SK-N-SH (cell line): ENCODE data around the gene TCFL5. TPM values are rescaled to one million over a fixed set of nuclear protein-coding genes. Genes with fewer than 3 reads are reported as not detected.
A peak's percentile ranks its signal among the peaks of the same experiment; 100 is the strongest.

ENCODE experiments used
- CTCF ChIA-PET: fragments of 300-600, 350-600 bp; formaldehyde crosslinking; extraction: SDS; loops from one replicate; lab custom pipeline; 2021; lab: Yijun Ruan, JAX
- POLR2A ChIA-PET: fragments of 350-600 bp; sonication (Branson Sonifier 250); formaldehyde crosslinking; extraction: SDS; loops from one replicate; lab custom pipeline; 2020; ENCODE audit warnings: antibody characterized with exemption, inconsistent platforms; lab: Yijun Ruan, JAX
- DNase-seq: peaks from one replicate; pipeline ENCODE4 v3.0.0; 2012
- H2AFZ ChIP-seq: fragments of 200-600 bp; sonication (generic); 2 replicates; pipeline ENCODE4 v1.8.1; 2016; ENCODE audit warnings: antibody characterized with exemption, mild to moderate bottlenecking, low read depth
- H3F3A ChIP-seq: fragments of 200-600 bp; sonication (generic); replicated peaks from 2 replicates; pipeline ENCODE3; 2016; ENCODE audit warnings: antibody characterized with exemption, mild to moderate bottlenecking; ENCODE audit not compliant: insufficient read depth
- H3K27ac ChIP-seq, 2 experiments: fragments of 200-500 bp in 1 of 2; fragments of 200-600 bp in 1 of 2; sonication (Bioruptor generic) in 1 of 2; sonication (generic), shearing (Covaris generic) in 1 of 2; 2 replicates each; pipeline versions ENCODE4 v1.5.1 to v1.6.1; 2014 to 2016; ENCODE audit warnings: low read depth in 2 of 2, inconsistent platforms in 1 of 2, low read length in 1 of 2, mild to moderate bottlenecking in 1 of 2, mixed read lengths in 1 of 2
- H3K27me3 ChIP-seq: fragments of 200-600 bp; sonication (generic), shearing (Covaris generic); 2 replicates; pipeline ENCODE4 v1.6.1; 2016; ENCODE audit warnings: mixed run types; ENCODE audit not compliant: insufficient read depth
- H3K36me3 ChIP-seq, 2 experiments: fragments of 200-500 bp in 1 of 2; fragments of 200-600 bp in 1 of 2; sonication (Bioruptor generic) in 1 of 2; sonication (generic) in 1 of 2; replicated peaks in 1 of 2; 2 replicates each; pipeline versions ENCODE3 to v1.5.1; 2014 to 2016; ENCODE audit warnings: low read length in 1 of 2, mild to moderate bottlenecking in 1 of 2; ENCODE audit not compliant: insufficient read depth in 2 of 2, control insufficient read depth in 1 of 2
- H3K4me1 ChIP-seq, 2 experiments: fragments of 200-500 bp in 1 of 2; fragments of 200-600 bp in 1 of 2; sonication (Bioruptor generic) in 1 of 2; sonication (generic), shearing (Covaris generic) in 1 of 2; 2 replicates each; pipeline versions ENCODE4 v1.5.1 to v1.6.1; 2014 to 2016; ENCODE audit warnings: low read depth in 1 of 2, low read length in 1 of 2, mixed run types in 1 of 2; ENCODE audit not compliant: insufficient read depth in 2 of 2, control insufficient read depth in 1 of 2
- H3K4me2 ChIP-seq: fragments of 200-600 bp; sonication (generic), shearing (Covaris generic); 2 replicates; pipeline ENCODE4 v1.6.1; 2017; ENCODE audit warnings: mixed run types
- H3K4me3 ChIP-seq, 2 experiments: fragments of 200-500 bp in 1 of 2; fragments of 200-600 bp in 1 of 2; sonication (Bioruptor generic) in 1 of 2; sonication (generic), shearing (Covaris generic) in 1 of 2; 2 replicates each; pipeline versions ENCODE4 v1.5.1 to v1.8.1; 2014 to 2016; ENCODE audit warnings: low read depth in 2 of 2, inconsistent platforms in 1 of 2, low read length in 1 of 2, mild to moderate bottlenecking in 1 of 2, mixed read lengths in 1 of 2, moderate library complexity in 1 of 2
- H3K79me2 ChIP-seq: fragments of 200-600 bp; sonication (generic); 2 replicates; pipeline ENCODE4 v1.8.1; 2017; ENCODE audit warnings: mild to moderate bottlenecking; ENCODE audit not compliant: insufficient read depth
- H3K9ac ChIP-seq: fragments of 200-600 bp; sonication (generic); 2 replicates; pipeline ENCODE4 v1.6.1; 2017; ENCODE audit warnings: mixed run types
- H3K9me2 ChIP-seq: fragments of 200-600 bp; sonication (generic); 2 replicates; pipeline ENCODE4 v1.6.1; 2017; ENCODE audit warnings: mixed run types
- H3K9me3 ChIP-seq: fragments of 200-600 bp; sonication (generic); 2 replicates; pipeline ENCODE4 v1.6.1; 2017; ENCODE audit warnings: mixed run types, mild to moderate bottlenecking, moderate library complexity
- H4K20me1 ChIP-seq: fragments of 200-600 bp; sonication (generic); 2 replicates; pipeline ENCODE4 v1.6.1; 2017; ENCODE audit warnings: mild to moderate bottlenecking, mixed run types; ENCODE audit not compliant: insufficient read depth
- FOSL2 ChIP-seq: IDR thresholded peaks from 2 replicates; pipeline ENCODE4 v1.4.0; 2012; ENCODE audit warnings: low read depth, mild to moderate bottlenecking, moderate library complexity, borderline replicate concordance
- GABPA ChIP-seq: IDR thresholded peaks from 2 replicates; pipeline ENCODE4 v1.4.0; 2012; ENCODE audit warnings: low read depth, mild to moderate bottlenecking
- GATA2 ChIP-seq: sonication (generic); formaldehyde crosslinking; IDR thresholded peaks from 2 replicates; pipeline ENCODE4 v1.5.0; 2020; ENCODE audit warnings: mild to moderate bottlenecking, missing genetic modification reagents
- MXI1 ChIP-seq: IDR thresholded peaks from 2 replicates; pipeline ENCODE4 v1.6.1; 2012; ENCODE audit warnings: mild to moderate bottlenecking, low read depth, low read length, improper control_type of control experiment
- NRF1 ChIP-seq: IDR thresholded peaks from 2 replicates; pipeline ENCODE4 v1.6.1; 2012; ENCODE audit warnings: low read depth, mild to moderate bottlenecking, low read length
- PBX3 ChIP-seq: IDR thresholded peaks from 2 replicates; pipeline ENCODE4; 2012
- RAD21 ChIP-seq: IDR thresholded peaks from 2 replicates; pipeline ENCODE4 v1.6.1; 2012; ENCODE audit warnings: mild to moderate bottlenecking, low read length
- SIN3A ChIP-seq: IDR thresholded peaks from 2 replicates; pipeline ENCODE4 v1.6.1; 2012; ENCODE audit warnings: low read depth, mild to moderate bottlenecking, low read length, moderate library complexity, borderline replicate concordance
- WGBS: methylation state at CpG from one replicate; pipeline ENCODE4 v1.1.6; 2017; ENCODE audit warnings: low lambda C conversion rate; 5-methylcytosine and 5-hydroxymethylcytosine counted together
- polyA plus RNA-seq, 3 experiments: library from polyadenylated mRNA; depleted of rRNA; stranded (reverse); fragments of >200 nt; gene quantifications; 2 replicates each; pipeline ENCODE4 v1.2.3, GENCODE V29; 2012

The TCFL5 gene
- polyA plus RNA-seq, 1 of the 3 experiments (the other 2 are of a cell fraction) = 10.1 TPM

DNA sequence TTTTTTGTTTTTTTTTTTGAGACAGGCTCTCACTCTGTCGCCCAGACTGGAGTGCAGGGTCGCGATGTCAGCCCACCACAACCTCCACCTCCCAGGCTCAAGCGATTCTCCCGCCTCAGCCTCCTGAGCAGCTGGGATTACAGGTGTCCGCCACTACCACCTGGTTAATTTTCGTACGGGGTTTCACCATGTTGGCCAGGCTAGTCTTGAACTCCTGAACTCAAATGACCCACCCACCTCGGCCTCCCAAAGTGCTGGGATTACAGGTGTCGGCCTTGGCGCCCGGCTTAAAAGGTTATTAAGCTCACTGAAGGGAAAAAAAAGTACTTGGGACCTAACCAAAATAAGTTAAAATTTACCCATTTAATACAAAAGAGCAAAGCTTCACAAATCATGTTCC lies 1.9 kb downstream of the TCFL5 start:
- peak overlapping the region in 1 of 2 experiments; percentile 68; a peak in 1 of 4 replicates for H3K4me3 ChIP-seq
- 89% methylated on average over 12 of the region's 12 CpGs for WGBS
- no peaks in the 10 kb centered on the region for H3K27me3 ChIP-seq
- H3K36me3 ChIP-seq = peaks cover 8 to 22% of the 10 kb centered on the region in 2 experiments
- peaks cover 53% of the 10 kb centered on the region for H3K79me2 ChIP-seq
- POLR2A ChIA-PET = no interaction called here
- H3F3A ChIP-seq = peaks cover 3% of the 10 kb centered on the region
- H3K4me1 ChIP-seq = peaks cover 10 to 16% of the 10 kb centered on the region in 2 experiments; a peak in 3 of 4 replicates
- no peaks in the 10 kb centered on the region for H3K9me2 ChIP-seq
- no peak overlapping the region for H3K27ac ChIP-seq
- H4K20me1 ChIP-seq = peaks cover 21% of the 10 kb centered on the region
- no peak for TF ChIP-seq FOSL2
- TF ChIP-seq GATA2 (CRISPR knock-in tag) = no peak
- TF ChIP-seq MXI1 = no peak
- TF ChIP-seq PBX3 = no peak
- TF ChIP-seq GABPA = no peak
- no peak for TF ChIP-seq RAD21
- H2AFZ ChIP-seq = no peak overlapping the region
- CTCF ChIA-PET = interaction anchor here (0.9 to 2.1 kb wide), 5 partner anchors 11 to 52 kb away, joined by 3 to 12 read pairs (median 4); no protein-coding TSS in a partner anchor
- H3K9me3 ChIP-seq = no peaks in the 10 kb centered on the region
- DNase-seq = no peak
- H3K9ac ChIP-seq = peak overlapping the region; percentile 59
- peak overlapping the region; percentile 94 for H3K4me2 ChIP-seq

- TF ChIP-seq SIN3A = no peak
- TF ChIP-seq GABPA = no peak
- no peak for TF ChIP-seq PBX3
- no peak for TF ChIP-seq FOSL2
- no peak for TF ChIP-seq NRF1
- 94% methylated on average over 19 of the region's 23 CpGs for WGBS
- H3K79me2 ChIP-seq = peaks cover 66% of the 10 kb centered on the region
- H4K20me1 ChIP-seq = peaks cover 21% of the 10 kb centered on the region
- POLR2A ChIA-PET = no interaction called here
- peaks cover 3% of the 10 kb centered on the region for H3F3A ChIP-seq
- no peaks in the 10 kb centered on the region for H3K27me3 ChIP-seq
- H3K4me2 ChIP-seq = no peak overlapping the region
- DNase-seq = no peak
- no peak overlapping the region for H2AFZ ChIP-seq
- no peaks in the 10 kb centered on the region for H3K9me3 ChIP-seq
- peaks cover 10 to 16% of the 10 kb centered on the region in 2 experiments; a peak in 3 of 4 replicates for H3K4me1 ChIP-seq
- H3K4me3 ChIP-seq = no peak overlapping the region
- no peak overlapping the region for H3K27ac ChIP-seq
- CTCF ChIA-PET = interaction anchor here (1.3 to 2.0 kb wide), 3 partner anchors 9 to 36 kb away, joined by 4 to 5 read pairs (median 5); no protein-coding TSS in a partner anchor
- H3K9me2 ChIP-seq = no peaks in the 10 kb centered on the region
- H3K36me3 ChIP-seq = peaks cover 16 to 35% of the 10 kb centered on the region in 2 experiments
- H3K9ac ChIP-seq = no peak overlapping the region
Measured at GRCh38 chr20:62858058-62858830, 3.4 kb downstream of the TCFL5 start.
